Tibial nerve (tissue), 4 donors: ENCODE results near the gene SYTL5.
A peak's percentile ranks its signal among the peaks of the same experiment; 100 is the strongest.

Experiments used
- EP300 ChIP-seq, 2 donors: sonication (generic); formaldehyde crosslinking; IDR thresholded peaks; one replicate each; pipeline ENCODE4 v1.6.1; 2017; ENCODE audit warnings: antibody characterized with exemption in 2 of 2, mild to moderate bottlenecking in 1 of 2
- POLR2A ChIP-seq, 2 donors: fragments of 450-650 bp; IDR thresholded peaks; one replicate each; pipeline ENCODE4 v1.6.1; 2017; ENCODE audit warnings: antibody characterized with exemption in 2 of 2, mild to moderate bottlenecking in 2 of 2, moderate library complexity in 2 of 2
- TF ChIP-seq, protein P1 (sequence below), 5 experiments: fragments of 200-600 bp in 3 of 5; fragments of 450-650 bp in 2 of 5; sonication (generic) in 3 of 5; IDR thresholded peaks; one replicate each; pipeline ENCODE4 v1.5.1; 2016 to 2019; ENCODE audit warnings: antibody characterized with exemption in 5 of 5, mild to moderate bottlenecking in 3 of 5, moderate library complexity in 2 of 5

GRCh38 chrX:38175139-38175538, 168.8 kb downstream of the SYTL5 start:
- TF ChIP-seq, protein P1, sequence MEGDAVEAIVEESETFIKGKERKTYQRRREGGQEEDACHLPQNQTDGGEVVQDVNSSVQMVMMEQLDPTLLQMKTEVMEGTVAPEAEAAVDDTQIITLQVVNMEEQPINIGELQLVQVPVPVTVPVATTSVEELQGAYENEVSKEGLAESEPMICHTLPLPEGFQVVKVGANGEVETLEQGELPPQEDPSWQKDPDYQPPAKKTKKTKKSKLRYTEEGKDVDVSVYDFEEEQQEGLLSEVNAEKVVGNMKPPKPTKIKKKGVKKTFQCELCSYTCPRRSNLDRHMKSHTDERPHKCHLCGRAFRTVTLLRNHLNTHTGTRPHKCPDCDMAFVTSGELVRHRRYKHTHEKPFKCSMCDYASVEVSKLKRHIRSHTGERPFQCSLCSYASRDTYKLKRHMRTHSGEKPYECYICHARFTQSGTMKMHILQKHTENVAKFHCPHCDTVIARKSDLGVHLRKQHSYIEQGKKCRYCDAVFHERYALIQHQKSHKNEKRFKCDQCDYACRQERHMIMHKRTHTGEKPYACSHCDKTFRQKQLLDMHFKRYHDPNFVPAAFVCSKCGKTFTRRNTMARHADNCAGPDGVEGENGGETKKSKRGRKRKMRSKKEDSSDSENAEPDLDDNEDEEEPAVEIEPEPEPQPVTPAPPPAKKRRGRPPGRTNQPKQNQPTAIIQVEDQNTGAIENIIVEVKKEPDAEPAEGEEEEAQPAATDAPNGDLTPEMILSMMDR (IDR thresholded peaks at IDR 0.05) = peak in 1 of 5 experiments; percentile 17
- TF ChIP-seq POLR2A (IDR thresholded peaks at IDR 0.05) = no peak
- TF ChIP-seq EP300 (IDR thresholded peaks at IDR 0.05) = no peak
